Stimulated activated CD4-positive, alpha-beta T cell treated with anti-CD3 and anti-CD28 coated beads, Interleukin-12 subunit alpha, Interleukin-12 subunit beta, amount 100 ng/mL, for 4 hours (primary cell): ENCODE measurements around the gene SMPX.

Source experiments
- DNase-seq: peaks from one replicate; pipeline ENCODE4 v3.0.0-alpha.2; 2020

The SMPX gene

DNA sequence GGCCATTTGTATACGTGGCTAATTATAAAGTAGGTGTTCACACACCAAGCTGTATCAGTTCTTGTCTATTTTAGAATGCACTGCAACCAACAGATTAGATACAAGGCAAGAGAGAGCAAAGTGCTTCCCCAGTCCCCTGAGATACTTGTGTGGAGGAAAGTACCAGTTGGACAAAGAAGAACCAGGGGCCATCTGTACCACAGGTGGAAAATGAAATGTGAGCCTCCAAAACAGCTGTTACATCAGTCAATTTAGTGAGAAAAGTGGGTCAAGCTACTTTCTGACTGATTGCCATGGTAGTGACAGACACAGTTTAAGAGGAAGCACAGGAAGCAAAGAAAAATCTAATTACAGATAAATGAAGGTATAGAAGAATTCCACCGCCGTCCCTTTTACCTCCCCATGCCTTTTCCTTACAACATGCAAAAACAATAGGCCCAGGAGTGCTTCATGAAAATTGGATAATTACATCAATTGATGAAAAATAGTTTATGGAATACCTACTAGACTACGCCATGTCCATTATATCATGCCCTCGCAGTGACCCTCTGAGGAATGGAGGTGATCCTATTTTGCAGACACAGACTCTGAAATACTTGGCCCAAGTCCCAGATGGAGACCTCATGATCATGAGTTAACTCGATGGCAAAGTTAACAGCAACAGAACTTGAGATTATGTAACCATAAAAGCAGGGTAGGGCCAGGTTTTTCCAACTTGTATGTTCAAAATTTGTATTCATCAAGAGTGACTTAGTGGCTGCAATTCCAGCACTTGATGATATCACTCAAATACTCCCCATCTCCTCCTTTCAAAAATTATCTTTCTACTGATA lies 15.8 kb downstream of the SMPX start:
- no peak for DNase-seq

DNA sequence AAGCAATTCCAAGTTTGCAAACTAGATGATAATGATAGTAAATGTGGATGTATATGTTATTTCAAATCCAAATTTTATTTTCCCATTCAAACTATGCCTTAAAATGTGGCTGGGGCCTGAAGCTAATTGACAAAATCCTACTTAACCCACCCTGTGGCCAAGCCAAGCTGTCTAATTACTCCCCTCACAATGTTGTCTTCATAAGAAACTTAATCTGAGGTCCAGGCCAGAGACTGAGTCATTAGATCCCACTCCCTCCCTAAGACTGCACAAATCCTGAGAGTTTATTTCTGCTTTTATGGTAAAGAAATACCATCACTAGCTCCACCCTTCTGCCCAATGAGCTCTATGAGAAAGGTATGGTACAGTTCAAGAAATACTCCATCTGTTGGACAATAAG lies 16.6 kb downstream of the SMPX start:
- DNase-seq: no peak

DNA sequence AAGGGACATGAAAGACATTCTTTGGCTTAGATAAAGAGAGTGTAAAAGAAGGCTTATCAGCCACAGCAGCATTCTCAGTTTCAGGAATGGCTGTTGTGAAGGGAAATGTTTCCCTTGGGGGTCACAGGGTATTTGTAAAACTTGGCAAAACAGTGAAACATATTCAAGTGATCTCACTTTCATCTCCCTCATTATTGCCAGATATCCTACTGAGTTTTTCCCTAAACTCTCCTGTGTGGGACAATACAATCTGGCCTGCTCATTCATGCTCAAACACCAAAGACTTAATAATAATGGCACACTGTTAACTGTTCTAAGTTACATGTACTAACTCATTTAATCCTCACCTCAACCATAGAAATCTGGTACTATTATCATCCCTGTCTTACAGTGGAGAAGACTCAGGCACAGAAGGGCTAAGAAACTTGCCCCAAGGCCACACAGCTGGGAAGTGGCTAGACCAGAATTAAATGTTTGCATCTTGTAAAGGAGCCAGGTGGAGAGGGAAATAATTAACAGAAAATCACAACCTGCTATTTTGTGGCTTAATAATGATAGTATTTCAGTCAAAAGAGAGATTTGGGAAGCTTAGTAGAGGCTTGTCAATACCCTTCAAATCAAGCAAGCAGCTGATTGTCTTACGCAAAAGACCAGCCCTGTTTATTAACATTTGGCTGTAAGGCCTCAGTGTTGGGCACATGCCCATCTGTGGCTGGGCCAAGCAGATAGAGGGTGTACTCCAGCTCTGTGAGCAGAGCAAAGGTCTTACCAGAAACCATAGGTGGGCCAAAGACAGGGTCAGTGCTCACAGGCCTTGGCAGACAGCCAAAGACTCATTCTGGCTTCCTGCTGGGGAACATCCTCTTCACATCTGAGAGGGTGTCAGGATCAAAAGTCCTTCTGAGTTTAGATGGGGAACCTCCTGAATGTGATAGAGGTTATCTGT lies 17.3 kb downstream of the SMPX start:
- no peak for DNase-seq

DNA sequence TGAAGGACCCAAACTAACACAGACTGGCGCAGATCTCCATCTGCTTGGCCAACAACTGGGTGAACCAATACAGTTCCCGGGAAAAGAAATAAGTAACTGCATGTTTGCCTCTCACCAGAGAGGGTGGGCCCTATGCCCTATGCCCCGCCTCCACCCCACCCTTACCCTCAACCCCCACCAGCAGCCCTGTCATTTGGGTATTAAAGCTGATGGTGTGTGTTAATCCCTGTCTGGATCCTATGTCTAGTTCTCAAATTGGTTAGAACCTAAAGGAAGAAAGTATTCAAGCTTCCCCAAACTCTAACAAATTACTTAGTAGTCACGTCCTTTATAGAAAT lies 19.0 kb downstream of the SMPX start:
- DNase-seq: no peak

GRCh38 chrX:21738210-21738949 lies 19.5 kb downstream of the SMPX start:
- no peak for DNase-seq

GRCh38 chrX:21735768-21736127 lies 22.2 kb downstream of the SMPX start:
- DNase-seq: no peak

DNA sequence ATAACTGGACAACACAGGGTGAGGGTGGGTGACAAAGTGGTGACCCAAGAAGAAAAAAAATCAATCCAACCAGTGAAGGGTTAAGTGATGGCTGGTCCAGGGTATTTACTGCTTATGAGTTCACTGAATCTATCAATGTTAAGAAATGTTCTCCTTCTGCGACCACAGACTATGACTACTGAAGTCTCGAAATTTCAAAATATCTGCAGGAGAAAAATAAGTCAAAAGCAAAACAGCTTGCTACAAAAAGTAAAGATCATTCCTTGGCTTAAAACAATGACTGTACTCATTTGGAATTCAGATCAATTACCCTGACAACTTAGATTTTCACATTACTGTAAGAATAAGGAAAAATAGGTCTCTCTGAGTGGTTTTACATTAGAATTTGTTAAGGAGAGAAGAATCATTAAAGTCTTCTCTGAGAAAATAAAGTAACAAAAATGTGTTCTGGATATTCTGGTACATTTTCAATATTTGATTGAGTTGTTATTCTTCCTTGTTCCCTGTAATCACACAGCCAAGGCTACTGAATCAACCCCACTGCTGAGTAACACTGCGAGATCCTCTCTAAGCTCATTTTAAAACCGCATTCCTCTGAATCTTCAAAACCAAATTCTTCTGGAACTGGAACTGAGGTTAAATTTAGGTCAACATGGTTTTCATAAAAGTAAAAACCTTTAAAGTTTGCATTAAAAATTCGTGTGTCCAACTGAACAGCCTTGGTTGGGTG lies 22.7 kb downstream of the SMPX start:
- no peak for DNase-seq

DNA sequence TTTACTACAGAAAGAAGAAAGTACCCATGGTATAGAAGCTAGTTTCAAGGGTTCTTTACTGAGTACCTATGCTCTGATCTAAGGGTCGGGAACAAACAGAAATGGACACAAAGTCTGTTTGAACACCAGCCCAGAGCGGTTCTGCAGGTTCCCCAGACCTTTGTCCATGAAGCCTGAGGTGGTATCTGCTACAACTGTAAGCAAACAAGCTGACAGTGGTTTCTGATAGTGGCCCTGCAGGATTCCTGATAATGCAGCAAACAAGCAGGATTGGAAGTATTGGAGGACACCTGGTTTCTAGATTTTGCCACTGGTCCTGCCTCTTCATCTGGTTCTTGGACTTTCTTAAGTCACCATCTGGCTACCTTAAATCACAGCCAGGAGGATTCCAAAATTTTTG lies 23.7 kb downstream of the SMPX start:
- DNase-seq: no peak

- DNase-seq: no peak
Measured at GRCh38 chrX:21733705-21734104, 24.2 kb downstream of the SMPX start.

- no peak for DNase-seq
Measured at GRCh38 chrX:21730026-21730425, 27.9 kb downstream of the SMPX start.

- no peak for DNase-seq
Measured at GRCh38 chrX:21728276-21728968, 29.5 kb downstream of the SMPX start.

DNA sequence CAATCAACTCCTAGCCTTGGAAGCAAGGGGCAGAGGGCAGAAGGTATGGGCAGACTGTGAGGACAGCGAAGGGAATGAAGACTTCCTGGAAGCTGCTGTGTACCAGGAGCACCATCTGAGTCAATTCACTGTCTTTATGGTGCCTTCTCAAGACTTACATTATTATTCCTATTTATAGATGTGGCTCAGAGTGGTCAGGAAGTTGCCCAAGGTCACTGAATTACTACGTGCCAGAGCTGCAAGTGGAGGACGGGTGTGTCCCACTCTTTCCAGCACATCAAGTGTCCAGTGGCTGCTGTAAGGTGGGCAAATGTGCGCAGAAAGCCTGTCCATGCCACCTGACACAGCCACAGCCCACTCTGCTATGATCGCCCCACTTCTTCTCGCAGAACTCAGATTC lies 32.0 kb downstream of the SMPX start:
- no peak for DNase-seq

DNA sequence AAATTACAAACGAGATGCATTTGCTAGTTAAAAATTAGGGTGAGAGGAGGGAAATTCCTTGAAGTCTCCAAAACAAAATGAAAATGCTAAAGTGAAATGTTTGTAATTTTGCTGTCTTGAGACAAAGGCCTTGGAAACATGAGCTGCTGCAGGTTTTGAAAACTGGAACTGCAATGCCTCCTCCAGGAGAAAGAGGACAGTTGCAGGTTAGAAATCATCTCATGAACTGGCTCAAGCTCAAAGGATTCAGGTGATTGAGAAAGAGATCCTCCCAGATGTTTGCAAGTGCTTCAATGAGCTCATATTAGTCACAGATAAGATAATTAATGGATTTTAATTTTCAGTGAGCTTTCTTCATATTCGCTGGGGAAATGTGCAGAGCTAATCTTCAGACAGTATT lies 32.4 kb downstream of the SMPX start:
- DNase-seq: no peak

- DNase-seq: no peak
Measured at GRCh38 chrX:21723814-21724213, 34.1 kb downstream of the SMPX start.

- no peak for DNase-seq
Measured at GRCh38 chrX:21723084-21723483, 34.8 kb downstream of the SMPX start.

DNA sequence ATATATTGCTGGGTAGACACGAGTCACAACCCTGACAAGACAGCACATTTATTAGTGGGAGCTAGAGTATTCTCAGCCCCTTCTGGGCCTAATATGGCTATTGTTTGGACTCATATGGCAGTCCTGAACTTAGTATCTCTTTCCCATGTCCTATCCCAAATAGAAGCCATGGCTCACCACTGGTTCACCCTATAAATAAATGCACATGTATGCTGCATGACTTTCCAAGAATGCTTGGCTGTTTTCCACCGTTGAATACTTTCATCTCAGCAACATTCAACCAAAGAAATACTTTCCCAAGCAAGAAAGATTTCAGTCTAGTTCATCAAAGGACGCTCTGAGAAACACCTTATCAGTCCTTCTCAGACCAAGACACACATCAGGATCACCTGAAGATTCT lies 36.7 kb downstream of the SMPX start:
- no peak for DNase-seq

- no peak for DNase-seq
Measured at GRCh38 chrX:21718575-21718974, 39.3 kb downstream of the SMPX start.

- DNase-seq: no peak
Measured at GRCh38 chrX:21717802-21718201, 40.1 kb downstream of the SMPX start.

- no peak for DNase-seq
Measured at GRCh38 chrX:21715825-21716224, 42.1 kb downstream of the SMPX start.

DNA sequence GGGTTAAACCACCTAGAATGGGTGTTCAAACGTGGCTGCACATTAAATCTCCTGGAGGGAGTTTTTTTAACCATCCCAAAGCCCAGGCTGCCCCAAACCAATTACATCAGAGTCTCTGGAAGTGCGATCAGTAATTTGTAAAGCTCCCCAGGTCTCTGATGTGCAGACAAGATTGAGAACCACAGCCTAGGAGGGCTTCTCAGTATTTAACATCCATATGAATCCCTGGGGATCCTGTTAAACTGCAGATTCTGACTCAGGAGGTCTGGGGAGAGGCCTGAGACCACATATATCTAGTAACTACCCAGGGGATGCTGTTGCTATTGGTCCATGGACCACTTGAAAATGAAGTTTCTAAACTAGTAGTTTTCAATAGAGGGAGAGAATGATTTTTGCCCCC lies 42.6 kb downstream of the SMPX start:
- no peak for DNase-seq

GRCh38 chrX:21711848-21712197 lies 46.1 kb downstream of the SMPX start:
- DNase-seq: no peak

- no peak for DNase-seq
Measured at GRCh38 chrX:21711129-21711847, 46.6 kb downstream of the SMPX start.
